Muscle layer of colon (tissue), 2 donors: Measurements from ENCODE around the gene BSX.

Source experiments
- H3K27ac ChIP-seq: one replicate; pipeline ENCODE4 v1.7.0; 2013; ENCODE audit warnings: low read depth, mild to moderate bottlenecking, low read length, moderate library complexity
- H3K27me3 ChIP-seq, 2 donors: one replicate each; pipeline ENCODE4 v1.7.0; 2013; ENCODE audit warnings: low read length in 2 of 2, mild to moderate bottlenecking in 2 of 2; ENCODE audit not compliant: insufficient read depth in 2 of 2, control insufficient read depth in 1 of 2
- H3K36me3 ChIP-seq: one replicate; pipeline ENCODE4 v1.7.0; 2013; ENCODE audit warnings: mild to moderate bottlenecking, low read length; ENCODE audit not compliant: insufficient read depth
- H3K4me1 ChIP-seq: one replicate; pipeline ENCODE4 v1.7.0; 2013; ENCODE audit warnings: mild to moderate bottlenecking, low read length; ENCODE audit not compliant: insufficient read depth
- H3K4me3 ChIP-seq, 2 donors: one replicate each; pipeline ENCODE4 v1.7.0; 2013; ENCODE audit warnings: low read length in 2 of 2, low read depth in 1 of 2, mild to moderate bottlenecking in 1 of 2, moderate library complexity in 1 of 2
- H3K9ac ChIP-seq: one replicate; pipeline ENCODE4 v1.7.0; 2013; ENCODE audit warnings: low read length
- H3K9me3 ChIP-seq: one replicate; pipeline ENCODE4 v1.7.0; 2013; ENCODE audit warnings: mild to moderate bottlenecking, low read length
- donor health status: abdominal sarcoma.
- donor health status: Adenocarcinoma of cecum.

The BSX gene

DNA sequence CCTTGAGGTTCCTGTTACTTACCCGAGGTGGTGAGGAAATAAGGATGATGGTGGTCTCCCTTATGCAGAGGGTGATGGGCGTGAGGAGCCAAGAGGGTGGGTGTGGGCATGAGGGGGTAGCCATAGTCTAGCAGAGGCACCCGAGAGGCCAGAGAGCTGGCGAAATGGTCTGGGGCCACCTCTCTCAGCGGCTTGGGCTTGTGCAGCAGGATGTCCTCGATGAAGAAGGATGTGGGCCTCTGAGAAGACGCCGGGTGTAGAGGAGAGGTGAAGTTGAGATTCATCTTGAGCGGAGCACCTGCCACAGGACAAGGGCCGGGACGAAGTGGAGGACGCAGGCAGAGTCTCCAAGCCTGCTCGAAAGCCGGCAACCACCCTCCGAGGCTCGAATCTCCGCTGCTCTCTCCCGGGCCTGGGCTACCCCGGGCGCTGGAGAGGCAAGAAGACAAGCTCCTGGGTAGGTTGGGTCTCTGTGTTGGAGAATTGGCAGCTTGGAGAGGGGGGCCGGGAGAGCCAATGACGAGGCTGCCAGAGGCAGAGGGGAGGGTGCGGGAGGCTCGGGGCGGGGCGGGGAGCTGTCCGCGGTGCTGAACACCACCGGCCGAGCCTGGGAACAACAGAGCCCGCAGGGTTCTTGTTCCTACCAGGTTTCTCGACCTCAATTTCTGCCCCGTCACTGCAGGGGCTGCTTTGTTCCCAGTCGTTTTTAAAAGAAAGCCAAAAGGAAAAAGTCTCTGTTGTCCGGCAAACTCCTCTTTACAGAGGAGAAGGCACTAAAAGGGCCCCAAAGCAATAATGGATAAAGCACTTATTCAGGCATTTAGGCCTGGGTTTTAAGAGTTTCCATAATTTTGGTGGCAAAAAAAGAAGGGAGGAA, at the start of gene BSX:
TSS of gene BSX (minus strand) at position 447 of the 877 bp plus-strand sequence. CDS start at position 284, 163 bp downstream.
- H3K27me3 ChIP-seq: peaks cover 67 to 90% of the 10 kb centered on the region in 2 donors

DNA sequence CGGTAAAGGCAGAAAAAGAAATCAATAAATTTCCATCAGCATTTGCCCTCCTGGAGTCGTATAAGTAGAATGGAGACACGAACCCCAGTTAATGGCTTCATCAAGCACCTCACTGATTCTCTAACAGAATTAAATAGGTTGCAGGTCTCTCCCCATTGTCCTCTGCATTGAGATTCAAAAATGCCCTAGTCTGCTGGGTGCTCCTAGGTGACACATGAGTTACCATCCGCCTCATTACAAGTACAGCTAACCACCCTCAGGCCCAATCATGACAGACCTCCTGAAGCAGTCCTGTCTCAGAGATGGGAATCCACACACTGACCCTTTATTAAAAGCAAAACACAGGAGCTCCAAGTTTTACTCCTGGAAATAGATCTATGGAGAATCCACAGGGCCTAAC, 48.9 kb upstream of the BSX start:
- no peaks in the 10 kb centered on the region for H3K27me3 ChIP-seq
- no peaks in the 10 kb centered on the region for H3K9me3 ChIP-seq

More for the DNA sequence above, at the start of gene BSX:
- Histone ChIP-seq H3K9me3 (no peaks in the 10 kb centered on the region), H3K9ac (no peak within 1 kb of the TSS), H3K27ac (no peak within 1 kb of the TSS), H3K4me1 (peaks cover 13% of the 10 kb centered on the region), H3K36me3 (no peaks in the 10 kb centered on the region), H3K4me3 (no peak within 1 kb of the TSS)

GRCh38 chr11:123020968-123021367, 39.3 kb upstream of the BSX start:
- Histone ChIP-seq H3K9me3 (no peaks in the 10 kb centered on the region), H3K36me3 (no peaks in the 10 kb centered on the region), H3K27me3 (no peaks in the 10 kb centered on the region), H3K4me3 (no peak overlapping the region), H3K9ac (no peak overlapping the region), H3K4me1 (peaks cover 7% of the 10 kb centered on the region), H3K27ac (no peak overlapping the region)

More for the DNA sequence above, 48.9 kb upstream of the BSX start:
- Histone ChIP-seq H3K36me3 (no peaks in the 10 kb centered on the region), H3K27ac (no peak overlapping the region), H3K4me3 (no peak overlapping the region), H3K4me1 (no peaks in the 10 kb centered on the region), H3K9ac (no peak overlapping the region)

DNA sequence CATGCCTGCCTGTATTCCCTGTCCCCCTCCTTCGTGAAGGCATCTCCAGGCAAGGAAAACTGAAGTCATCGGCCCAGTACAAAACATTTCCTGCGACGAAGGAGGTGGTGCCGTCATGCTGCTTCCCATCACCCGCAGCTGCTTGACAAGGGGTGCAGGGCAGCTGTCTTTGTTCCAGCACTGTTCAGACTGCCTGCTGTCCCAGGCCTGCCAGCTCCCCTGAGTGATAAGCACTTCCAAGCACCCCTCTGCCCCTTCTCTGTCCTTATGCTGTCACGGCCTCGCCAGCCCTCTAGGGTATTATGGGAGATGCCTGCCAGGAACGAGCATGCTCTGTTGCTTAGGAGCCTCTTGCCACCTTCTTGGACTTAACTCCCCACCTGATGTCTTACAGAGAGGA, 37.1 kb upstream of the BSX start:
- Histone ChIP-seq H3K4me1 (peaks cover 7% of the 10 kb centered on the region), H3K27me3 (no peaks in the 10 kb centered on the region), H3K9ac (no peak overlapping the region), H3K27ac (no peak overlapping the region), H3K36me3 (no peaks in the 10 kb centered on the region), H3K9me3 (no peaks in the 10 kb centered on the region), H3K4me3 (no peak overlapping the region)

GRCh38 chr11:123011510-123011909, 29.9 kb upstream of the BSX start:
- no peaks in the 10 kb centered on the region for H3K36me3 ChIP-seq
- H3K4me3 ChIP-seq: no peak overlapping the region
- no peaks in the 10 kb centered on the region for H3K27me3 ChIP-seq
- no peak overlapping the region for H3K27ac ChIP-seq
- H3K9me3 ChIP-seq: no peaks in the 10 kb centered on the region
- no peak overlapping the region for H3K9ac ChIP-seq
- no peaks in the 10 kb centered on the region for H3K4me1 ChIP-seq

DNA sequence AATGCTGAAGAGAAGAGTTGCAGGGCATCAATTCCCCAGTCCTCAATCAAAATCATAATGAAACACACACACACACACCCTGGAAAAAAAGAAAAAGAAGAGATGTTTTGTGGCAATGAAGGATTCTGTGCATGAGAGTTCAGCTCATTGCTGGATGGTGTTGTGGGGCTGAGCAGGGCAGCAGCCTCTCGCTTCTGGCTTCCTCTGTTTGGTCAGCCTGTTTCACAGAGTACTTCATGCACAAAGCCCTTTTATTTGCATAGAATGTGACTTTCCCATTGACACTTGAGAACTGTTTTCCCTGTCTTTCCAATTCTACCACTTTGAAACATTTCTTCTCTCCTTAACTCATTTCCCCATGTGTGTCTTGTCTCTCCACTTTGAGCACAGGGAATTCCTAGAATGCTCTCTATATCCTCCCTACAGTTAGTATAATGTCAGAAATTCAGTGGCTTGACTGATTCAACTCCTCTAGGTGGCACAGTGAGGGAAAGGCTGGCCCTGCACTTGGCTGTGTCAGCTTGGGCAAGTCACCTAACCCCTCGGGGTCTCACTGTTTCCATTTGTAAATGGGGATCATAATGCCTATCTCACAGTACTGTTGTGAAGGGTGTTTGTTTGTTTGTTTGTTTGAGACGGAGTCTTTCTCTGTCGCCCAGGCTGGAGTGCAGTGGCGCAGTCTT, 25.4 kb upstream of the BSX start:
- Histone ChIP-seq H3K27me3 (no peaks in the 10 kb centered on the region), H3K27ac (no peak overlapping the region), H3K9ac (no peak overlapping the region), H3K9me3 (no peaks in the 10 kb centered on the region), H3K4me1 (no peaks in the 10 kb centered on the region), H3K36me3 (no peaks in the 10 kb centered on the region), H3K4me3 (no peak overlapping the region)

- no peaks in the 10 kb centered on the region for H3K4me1 ChIP-seq
- H3K27me3 ChIP-seq: no peaks in the 10 kb centered on the region
- no peaks in the 10 kb centered on the region for H3K9me3 ChIP-seq
- no peak overlapping the region for H3K9ac ChIP-seq
- H3K4me3 ChIP-seq: no peak overlapping the region
- no peak overlapping the region for H3K27ac ChIP-seq
- H3K36me3 ChIP-seq: no peaks in the 10 kb centered on the region
Measured at GRCh38 chr11:123000721-123001120, 19.1 kb upstream of the BSX start.

GRCh38 chr11:122998727-122999366, 17.2 kb upstream of the BSX start:
- no peak overlapping the region for H3K27ac ChIP-seq
- H3K9ac ChIP-seq: no peak overlapping the region
- H3K36me3 ChIP-seq: no peaks in the 10 kb centered on the region
- no peaks in the 10 kb centered on the region for H3K27me3 ChIP-seq
- H3K4me3 ChIP-seq: no peak overlapping the region
- H3K4me1 ChIP-seq: no peaks in the 10 kb centered on the region
- no peaks in the 10 kb centered on the region for H3K9me3 ChIP-seq

GRCh38 chr11:122995526-122995925, 13.9 kb upstream of the BSX start:
- no peak overlapping the region for H3K27ac ChIP-seq
- H3K4me1 ChIP-seq: no peaks in the 10 kb centered on the region
- H3K9me3 ChIP-seq: no peaks in the 10 kb centered on the region
- no peaks in the 10 kb centered on the region for H3K36me3 ChIP-seq
- H3K27me3 ChIP-seq: no peaks in the 10 kb centered on the region
- H3K4me3 ChIP-seq: no peak overlapping the region
- no peak overlapping the region for H3K9ac ChIP-seq

GRCh38 chr11:122984186-122985011, 2.8 kb upstream of the BSX start:
- Histone ChIP-seq H3K4me3 (peak overlapping the region; percentile 41 to 60), H3K27ac (no peak overlapping the region), H3K36me3 (no peaks in the 10 kb centered on the region), H3K9ac (no peak overlapping the region), H3K27me3 (peaks cover 44 to 62% of the 10 kb centered on the region in 2 donors), H3K9me3 (no peaks in the 10 kb centered on the region), H3K4me1 (peaks cover 7% of the 10 kb centered on the region)
